Stomach (tissue), 4 donors: ENCODE measurements around the gene FKBP1B.

Experiments used
- EP300 ChIP-seq: sonication (generic); formaldehyde crosslinking; IDR thresholded peaks from one replicate; pipeline ENCODE4 v1.6.1; 2017; ENCODE audit warnings: antibody characterized with exemption
- TF ChIP-seq, protein P1 (sequence below), 7 experiments: fragments of 450-650 bp in 4 of 7; fragments of 200-600 bp in 3 of 7; sonication (generic) in 3 of 7; IDR thresholded peaks; one replicate each; pipeline ENCODE4 v1.5.1; 2016 to 2019; ENCODE audit warnings: antibody characterized with exemption in 7 of 7, control low read depth in 2 of 7, mild to moderate bottlenecking in 1 of 7

DNA sequence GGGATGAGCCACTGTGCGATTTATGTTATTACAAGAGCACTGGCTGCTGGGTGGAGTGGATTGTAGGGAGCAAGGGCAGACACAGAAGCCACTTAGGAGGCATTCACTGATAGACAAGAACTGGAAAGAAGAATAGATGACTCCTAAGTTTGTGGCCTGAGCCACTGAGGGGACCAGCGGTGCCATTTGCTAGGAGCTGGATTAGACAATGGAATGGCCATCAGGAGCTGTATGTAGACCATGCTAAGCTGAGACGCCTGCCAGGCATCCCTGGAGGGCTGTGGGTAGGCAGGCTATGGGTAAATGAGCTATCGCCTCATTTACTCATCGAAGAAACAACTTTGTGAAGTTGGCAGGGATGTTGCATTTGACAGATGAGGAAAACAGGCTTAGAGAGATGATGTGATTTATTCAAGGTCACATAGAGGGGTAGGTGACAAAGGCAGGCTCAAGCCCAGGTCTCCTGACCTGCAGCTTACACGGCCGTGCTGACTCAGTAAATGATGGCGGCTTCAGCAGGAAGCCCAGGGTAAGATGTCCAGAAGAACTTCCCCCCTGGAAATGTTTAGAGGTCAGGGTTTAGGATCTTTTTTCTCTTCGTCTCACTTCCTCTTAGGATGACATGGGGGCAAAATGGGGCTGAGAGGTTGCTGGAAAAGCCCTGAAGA, 36.9 kb upstream of the FKBP1B start:
- TF ChIP-seq, protein P1, sequence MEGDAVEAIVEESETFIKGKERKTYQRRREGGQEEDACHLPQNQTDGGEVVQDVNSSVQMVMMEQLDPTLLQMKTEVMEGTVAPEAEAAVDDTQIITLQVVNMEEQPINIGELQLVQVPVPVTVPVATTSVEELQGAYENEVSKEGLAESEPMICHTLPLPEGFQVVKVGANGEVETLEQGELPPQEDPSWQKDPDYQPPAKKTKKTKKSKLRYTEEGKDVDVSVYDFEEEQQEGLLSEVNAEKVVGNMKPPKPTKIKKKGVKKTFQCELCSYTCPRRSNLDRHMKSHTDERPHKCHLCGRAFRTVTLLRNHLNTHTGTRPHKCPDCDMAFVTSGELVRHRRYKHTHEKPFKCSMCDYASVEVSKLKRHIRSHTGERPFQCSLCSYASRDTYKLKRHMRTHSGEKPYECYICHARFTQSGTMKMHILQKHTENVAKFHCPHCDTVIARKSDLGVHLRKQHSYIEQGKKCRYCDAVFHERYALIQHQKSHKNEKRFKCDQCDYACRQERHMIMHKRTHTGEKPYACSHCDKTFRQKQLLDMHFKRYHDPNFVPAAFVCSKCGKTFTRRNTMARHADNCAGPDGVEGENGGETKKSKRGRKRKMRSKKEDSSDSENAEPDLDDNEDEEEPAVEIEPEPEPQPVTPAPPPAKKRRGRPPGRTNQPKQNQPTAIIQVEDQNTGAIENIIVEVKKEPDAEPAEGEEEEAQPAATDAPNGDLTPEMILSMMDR (IDR thresholded peaks at IDR 0.05) = no peak
- TF ChIP-seq EP300 = no peak
